Liver (tissue), 9 donors: ENCODE results near the gene PSD4. TPM values are rescaled to one million over a fixed set of nuclear protein-coding genes. Genes with fewer than 3 reads are reported as not detected.
A peak's percentile ranks its signal among the peaks of the same experiment; 100 is the strongest.

ENCODE experiments used
- DNase-seq: peaks from one replicate; pipeline ENCODE4 v3.0.0-alpha.2; 2017; ENCODE audit warnings: low spot score
- H3K27ac ChIP-seq, 2 donors: one replicate each; pipeline ENCODE4 v1.7.0; 2013; ENCODE audit warnings: inconsistent platforms in 2 of 2, low read length in 2 of 2, control low read depth in 1 of 2, low read depth in 1 of 2, mild to moderate bottlenecking in 1 of 2
- H3K27me3 ChIP-seq, 4 donors: one replicate each; pipeline versions ENCODE4 v1.6.1 to v1.7.0; 2013; ENCODE audit warnings: low read length in 3 of 4, inconsistent platforms in 1 of 4, mild to moderate bottlenecking in 1 of 4, moderate library complexity in 1 of 4; ENCODE audit not compliant: control insufficient read depth in 4 of 4, insufficient read depth in 4 of 4
- H3K36me3 ChIP-seq, 4 donors: one replicate each; pipeline versions ENCODE4 v1.6.1 to v1.7.0; 2013; ENCODE audit warnings: low read length in 3 of 4, mild to moderate bottlenecking in 3 of 4, low read depth in 1 of 4, moderate library complexity in 1 of 4; ENCODE audit not compliant: control insufficient read depth in 4 of 4, insufficient read depth in 3 of 4
- H3K4me1 ChIP-seq, 4 donors: one replicate each; pipeline versions ENCODE4 v1.6.1 to v1.7.0; 2013; ENCODE audit warnings: low read length in 3 of 4, mild to moderate bottlenecking in 3 of 4, moderate library complexity in 1 of 4; ENCODE audit not compliant: control insufficient read depth in 4 of 4, insufficient read depth in 4 of 4
- H3K4me3 ChIP-seq, 3 donors: one replicate each; pipeline versions ENCODE4 v1.6.1 to v1.7.0; 2013; ENCODE audit warnings: low read length in 3 of 3, control low read depth in 1 of 3, low read depth in 1 of 3, mild to moderate bottlenecking in 1 of 3
- H3K9ac ChIP-seq, 2 donors: one replicate each; pipeline ENCODE4 v1.7.0; 2013; ENCODE audit warnings: low read length in 2 of 2, mild to moderate bottlenecking in 2 of 2, moderate library complexity in 2 of 2, control low read depth in 1 of 2, low read depth in 1 of 2
- H3K9me3 ChIP-seq, 4 donors: one replicate each; pipeline versions ENCODE4 v1.6.1 to v1.7.0; 2013; ENCODE audit warnings: low read length in 3 of 4; ENCODE audit not compliant: control insufficient read depth in 4 of 4
- ATF3 ChIP-seq: IDR thresholded peaks from 2 replicates; pipeline ENCODE4 v1.6.1; 2016; ENCODE audit warnings: antibody characterized with exemption
- CTCF ChIP-seq: fragments of 150-350 bp; IDR thresholded peaks from 2 replicates; pipeline ENCODE4 v1.5.1; 2017; ENCODE audit warnings: improper control_type of control experiment, low read depth, low read length; ENCODE audit not compliant: missing input control
- EGR1 ChIP-seq, 2 donors: IDR thresholded peaks; 2 replicates each; pipeline ENCODE4 v1.6.1; 2016 to 2018; ENCODE audit warnings: antibody characterized with exemption in 2 of 2, low read depth in 2 of 2
- FOXA1 ChIP-seq: IDR thresholded peaks from 2 replicates; pipeline ENCODE4 v1.6.1; 2016; ENCODE audit warnings: antibody characterized with exemption
- FOXA2 ChIP-seq: IDR thresholded peaks from 2 replicates; pipeline ENCODE4 v1.6.1; 2016; ENCODE audit warnings: antibody characterized with exemption
- GABPA ChIP-seq, 2 donors: IDR thresholded peaks in 1 of 2; conservative IDR thresholded peaks in 1 of 2; 2 replicates each; pipeline ENCODE4 v1.6.1; 2016; ENCODE audit warnings: antibody characterized with exemption in 2 of 2, mild to moderate bottlenecking in 1 of 2, moderate library complexity in 1 of 2
- HNF4A ChIP-seq, 2 donors: conservative IDR thresholded peaks; 2 replicates each; pipeline ENCODE4 v1.6.1; 2016; ENCODE audit warnings: antibody characterized with exemption in 2 of 2, mild to moderate bottlenecking in 2 of 2
- JUND ChIP-seq, 2 donors: IDR thresholded peaks; 2 replicates each; pipeline ENCODE4 v1.6.1; 2016; ENCODE audit warnings: antibody characterized with exemption in 2 of 2
- MAX ChIP-seq: IDR thresholded peaks from 2 replicates; pipeline ENCODE4 v1.6.1; 2016; ENCODE audit warnings: antibody characterized with exemption
- TAF1 ChIP-seq: conservative IDR thresholded peaks from 2 replicates; pipeline ENCODE4 v1.6.1; 2016; ENCODE audit warnings: antibody characterized with exemption, mild to moderate bottlenecking
- ZBTB33 ChIP-seq: IDR thresholded peaks from 2 replicates; pipeline ENCODE4 v1.6.1; 2016; ENCODE audit warnings: antibody characterized with exemption
- WGBS: extraction: QIAGEN DNeasy Blood & Tissue Kit; methylation state at CpG from one replicate; pipeline ENCODE4 v1.1.7; 2013; 5-methylcytosine and 5-hydroxymethylcytosine counted together
- polyA plus RNA-seq, 2 donors: library from polyadenylated mRNA; stranded (reverse) in 1 of 2; unstranded in 1 of 2; fragments of 200-250 nt in 1 of 2; fragments of >200 nt in 1 of 2; fragmentation: Nextera tagmentation in 1 of 2; extraction: Ambion mirVana in 1 of 2; gene quantifications; one replicate each; pipeline versions ENCODE4 v1.2.1 to v1.2.3, GENCODE V29; 2013 to 2015
- total RNA-seq, 2 donors: library from RNA; depleted of rRNA; stranded (reverse); fragments of >200 nt; gene quantifications; one replicate each; pipeline ENCODE4 v1.2.3, GENCODE V29; 2014
- donor health status: healthy.
- donor health status: healthy.
- donor health status: healthy.
- donor health status: healthy.
- donor health status: healthy.

PSD4 gene
- total and polyA plus RNA-seq, 4 donors = 16.4 to 83.2 (median 34.4) TPM

- no peak for TF ChIP-seq EGR1 (IDR thresholded peaks at IDR 0.05; ENCODE audit: low read depth in 2 of 2)
- TF ChIP-seq TAF1 = no peak
- TF ChIP-seq JUND (IDR thresholded peaks at IDR 0.05) = no peak
- 93% methylated on average over 16 of the region's 16 CpGs for WGBS
- peaks cover 0 to 16% (median 8%) of the 10 kb centered on the region in 4 donors for H3K4me1 ChIP-seq
- H3K36me3 ChIP-seq = peaks cover 0 to 1% (median 0%) of the 10 kb centered on the region in 4 donors
- peak overlapping the region in 1 of 2 donors; percentile 65 for H3K27ac ChIP-seq
- DNase-seq = no peak
- no peak overlapping the region for H3K9ac ChIP-seq
- H3K4me3 ChIP-seq = no peak overlapping the region
- H3K27me3 ChIP-seq = no peaks in the 10 kb centered on the region
- no peaks in the 10 kb centered on the region for H3K9me3 ChIP-seq
These were observed 840 bp upstream of the PSD4 start for GRCh38 chr2:113172721-113173541.

- peak overlapping the region in 2 of 3 donors; percentile 6 to 7 for H3K4me3 ChIP-seq
- H3K27me3 ChIP-seq = no peaks in the 10 kb centered on the region
- WGBS = 79% methylated on average over 3 of the region's 3 CpGs
- peak overlapping the region; percentile 48 to 65 for H3K27ac ChIP-seq
- no peaks in the 10 kb centered on the region for H3K36me3 ChIP-seq
- H3K4me1 ChIP-seq = peaks cover 0 to 7% (median 2%) of the 10 kb centered on the region in 4 donors
- TF ChIP-seq ZBTB33 (no peak), TAF1 (no peak), JUND (IDR thresholded peaks at IDR 0.05) (no peak), GABPA (IDR thresholded peaks at IDR 0.05 in 1 of 2, conservative IDR thresholded peaks at IDR 0.05 in 1 of 2) (no peak), HNF4A (conservative IDR thresholded peaks at IDR 0.05) (no peak)
- no peak overlapping the region for H3K9ac ChIP-seq
- no peak for DNase-seq
- no peaks in the 10 kb centered on the region for H3K9me3 ChIP-seq
These were observed 592 bp downstream of the PSD4 start for GRCh38 chr2:113174376-113174750.

- Histone ChIP-seq H3K4me1 (peaks cover 0 to 10% (median 4%) of the 10 kb centered on the region in 4 donors), H3K4me3 (no peak overlapping the region), H3K9me3 (no peaks in the 10 kb centered on the region), H3K9ac (no peak overlapping the region), H3K27me3 (no peaks in the 10 kb centered on the region), H3K36me3 (no peaks in the 10 kb centered on the region), H3K27ac (peak overlapping the region in 1 of 2 donors; percentile 65)
- DNase-seq = no peak
- no peak for TF ChIP-seq HNF4A (conservative IDR thresholded peaks at IDR 0.05)
- TF ChIP-seq CTCF = no peak
- no peak for TF ChIP-seq FOXA2
- no peak for TF ChIP-seq ATF3
- no peak for TF ChIP-seq JUND (IDR thresholded peaks at IDR 0.05)
- TF ChIP-seq TAF1 = peak; percentile 17
- no peak for TF ChIP-seq FOXA1
- TF ChIP-seq MAX = no peak
- 80% methylated on average over 8 of the region's 8 CpGs for WGBS
These were observed 1.4 kb downstream of the PSD4 start for GRCh38 chr2:113175042-113175628.
